ENCODE measurements around the gene COL1A2.

- no peak for TF ChIP-seq CTCF (IDR thresholded peaks at IDR 0.05; ENCODE audit: low read length)
- TF ChIP-seq EZH2 (optimal IDR thresholded peaks at IDR 0.05; ENCODE audit: low read depth, low read length) = no peak
- TF ChIP-seq EZH2phosphoT487 (IDR thresholded peaks at IDR 0.05; ENCODE audit: low read length) = no peak
Measured at GRCh38 chr7:94425546-94425945, 30.9 kb downstream of the COL1A2 start.

Measured in MM.1S (cell line).